HCT116 (cell line): ENCODE data around the gene SKIC3. TPM values are rescaled to one million over a fixed set of nuclear protein-coding genes. Genes with fewer than 3 reads are reported as not detected.

Source experiments
- ATAC-seq: fragments of 200-7000 bp; cut with Tn5 transposase; 2 replicates; pipeline ENCODE4 v1.9.1; 2020; ENCODE audit warnings: mild to moderate bottlenecking, moderate library complexity
- BruUV-seq: library from RNA; stranded (reverse); fragments of 400-500 nt; replicated peaks from 2 replicates; lab custom pipeline; 2021; lab: Mats Ljungman, UMichigan
- CTCF ChIA-PET: fragments of 300-600 bp; sonication (Branson Sonifier 250); formaldehyde crosslinking; loops from one replicate; lab custom pipeline; 2021; ENCODE audit warnings: antibody characterized with exemption; lab: Charles Lee
- POLR2A ChIA-PET: fragments of 300-600, 350-600 bp; sonication (Branson Sonifier 250); formaldehyde crosslinking; loops from one replicate; lab custom pipeline; 2021; ENCODE audit warnings: antibody characterized with exemption; lab: Charles Lee
- RAD21 ChIA-PET, 2 experiments: fragments of 300-600 bp; sonication (Branson Sonifier 250); formaldehyde crosslinking; loops; one replicate each; lab custom pipeline; 2023; ENCODE audit warnings: low total read pairs in 2 of 2; ENCODE audit not compliant: uncharacterized antibody in 2 of 2, unreplicated experiment in 2 of 2, low non-redundant PET in 1 of 2; lab: Charles Lee
- DNase-seq: peaks from one replicate; pipeline ENCODE4 v3.0.0-alpha.2; 2010; ENCODE audit warnings: low read depth, low spot score
- H2AFZ ChIP-seq: fragments of 200-600 bp; shearing (Covaris generic), sonication (generic); 2 replicates; pipeline ENCODE4 v1.6.1; 2017; ENCODE audit warnings: low read depth, mixed run types, mixed read lengths, antibody characterized with exemption, low read length; ENCODE audit not compliant: poor library complexity, severe bottlenecking
- H3K27ac ChIP-seq: 2 replicates; pipeline ENCODE4 v1.5.1; 2012; ENCODE audit warnings: low read depth, low read length
- H3K27me3 ChIP-seq: fragments of 200-600 bp; sonication (generic); 2 replicates; pipeline ENCODE4 v1.6.1; 2016; ENCODE audit warnings: mixed run types, low read length, mixed read lengths; ENCODE audit not compliant: insufficient read depth
- H3K36me3 ChIP-seq, 2 experiments: fragments of 200-500 bp in 1 of 2; fragments of 200-600 bp in 1 of 2; sonication (Bioruptor generic) in 1 of 2; sonication (generic) in 1 of 2; 2 replicates each; pipeline versions ENCODE4 v1.5.1 to v1.6.1; 2014 to 2016; ENCODE audit warnings: low read length in 2 of 2, inconsistent platforms in 1 of 2, mixed read lengths in 1 of 2, mixed run types in 1 of 2; ENCODE audit not compliant: insufficient read depth in 2 of 2, control insufficient read depth in 1 of 2
- H3K4me1 ChIP-seq, 2 experiments: fragments of 200-600 bp in 1 of 2; sonication (generic) in 1 of 2; 2 replicates each; pipeline versions ENCODE4 v1.5.1 to v1.6.1; 2012 to 2017; ENCODE audit warnings: low read length in 2 of 2, inconsistent platforms in 1 of 2, mild to moderate bottlenecking in 1 of 2, mixed read lengths in 1 of 2, mixed run types in 1 of 2, moderate library complexity in 1 of 2; ENCODE audit not compliant: insufficient read depth in 2 of 2, control insufficient read depth in 1 of 2
- H3K4me2 ChIP-seq: fragments of 200-600 bp; sonication (generic); 2 replicates; pipeline ENCODE4 v1.6.1; 2017; ENCODE audit warnings: mixed run types, low read length, mixed read lengths
- H3K4me3 ChIP-seq, 2 experiments: fragments of 200-600 bp in 1 of 2; sonication (generic) in 1 of 2; replicated peaks in 1 of 2; 2 replicates each; pipeline ENCODE4 v1.5.1; 2011 to 2016; ENCODE audit warnings: low read length in 2 of 2, control low read depth in 1 of 2, low read depth in 1 of 2, mild to moderate bottlenecking in 1 of 2, mixed read lengths in 1 of 2, mixed run types in 1 of 2
- H3K79me2 ChIP-seq: fragments of 200-600 bp; sonication (generic); 2 replicates; pipeline ENCODE4 v1.6.1; 2017; ENCODE audit warnings: mild to moderate bottlenecking, mixed run types, low read length, moderate library complexity, mixed read lengths; ENCODE audit not compliant: insufficient read depth
- H3K9ac ChIP-seq: fragments of 200-600 bp; sonication (generic); 2 replicates; pipeline ENCODE4 v1.6.1; 2016; ENCODE audit warnings: low read length, mixed read lengths
- H3K9me2 ChIP-seq: fragments of 200-600 bp; sonication (generic), shearing (Covaris generic); 2 replicates; pipeline ENCODE4 v1.6.1; 2017; ENCODE audit warnings: mixed run types, mild to moderate bottlenecking, moderate library complexity; ENCODE audit not compliant: insufficient read depth
- H3K9me3 ChIP-seq, 2 experiments: fragments of 200-500 bp in 1 of 2; fragments of 200-600 bp in 1 of 2; sonication (Bioruptor generic) in 1 of 2; sonication (generic) in 1 of 2; 2 replicates each; pipeline ENCODE4 v1.6.1; 2014 to 2017; ENCODE audit warnings: low read length in 2 of 2, mixed read lengths in 2 of 2, inconsistent platforms in 1 of 2, low read depth in 1 of 2, mild to moderate bottlenecking in 1 of 2, mixed run types in 1 of 2, moderate library complexity in 1 of 2; ENCODE audit not compliant: control insufficient read depth in 1 of 2, insufficient read depth in 1 of 2
- H4K20me1 ChIP-seq: fragments of 200-600 bp; sonication (generic), shearing (Covaris generic); 2 replicates; pipeline ENCODE4 v1.6.1; 2017; ENCODE audit warnings: mixed run types, mild to moderate bottlenecking, moderate library complexity; ENCODE audit not compliant: insufficient read depth
- CBX3 ChIP-seq: IDR thresholded peaks from 2 replicates; pipeline ENCODE4 v1.6.1; 2012; ENCODE audit warnings: low read depth
- CEBPB ChIP-seq: IDR thresholded peaks from 2 replicates; pipeline ENCODE4 v1.6.1; 2012; ENCODE audit warnings: low read depth
- EZH2 ChIP-seq: fragments of 200-600 bp; sonication (generic); IDR thresholded peaks from 2 replicates; pipeline ENCODE4 v1.6.1; 2017; ENCODE audit warnings: antibody characterized with exemption, mixed run types
- FOSL1 ChIP-seq: IDR thresholded peaks from 2 replicates; pipeline ENCODE4 v1.6.1; 2012; ENCODE audit warnings: low read depth
- MAX ChIP-seq: IDR thresholded peaks from 2 replicates; pipeline ENCODE4 v1.6.1; 2012
- POLR2A ChIP-seq: IDR thresholded peaks from 2 replicates; pipeline ENCODE4 v1.7.0; 2011; ENCODE audit warnings: borderline replicate concordance; ENCODE audit not compliant: insufficient read depth, insufficient read length; ENCODE audit errors: extremely low read depth
- RAD21 ChIP-seq: IDR thresholded peaks from 2 replicates; pipeline ENCODE4 v1.6.1; 2012; ENCODE audit warnings: low read depth, mild to moderate bottlenecking
- REST ChIP-seq: IDR thresholded peaks from 2 replicates; pipeline ENCODE4 v1.6.1; 2012; ENCODE audit warnings: low read depth
- SIN3A ChIP-seq: IDR thresholded peaks from 2 replicates; pipeline ENCODE4 v1.6.1; 2012; ENCODE audit warnings: low read depth
- YY1 ChIP-seq: IDR thresholded peaks from 2 replicates; pipeline ENCODE4 v1.6.1; 2011; ENCODE audit warnings: low read length, low read depth, moderate library complexity, mild to moderate bottlenecking; ENCODE audit not compliant: insufficient replicate concordance; ENCODE audit errors: extremely low read depth
- ZFX ChIP-seq: fragments of 450-650 bp; IDR thresholded peaks from 2 replicates; pipeline ENCODE4 v1.6.1; 2017
- intact Hi-C: fragments of 100-400 bp; cut with micrococcal nuclease; formaldehyde crosslinking; loops from 2 replicates; pipeline ENCODE4 v1.10.0; 2022
- total RNA-seq: library from RNA; stranded (reverse); gene quantifications from one replicate; pipeline ENCODE4 v1.2.1, GENCODE V29; 2021; ENCODE audit not compliant: unreplicated experiment
- TF ChIP-seq, protein P1 (sequence below): IDR thresholded peaks from 2 replicates; pipeline ENCODE4 v1.6.1; 2012
- TF ChIP-seq, protein P2 (sequence below), 3 experiments: fragments of 200-600 bp in 1 of 3; sonication (generic) in 1 of 3; IDR thresholded peaks in 2 of 3; conservative IDR thresholded peaks in 1 of 3; 2 replicates each; pipeline ENCODE4 v1.5.1; 2012 to 2017; ENCODE audit warnings: low read depth in 2 of 3, low read length in 2 of 3, antibody characterized with exemption in 1 of 3, borderline replicate concordance in 1 of 3, control low read depth in 1 of 3, mild to moderate bottlenecking in 1 of 3, mixed read lengths in 1 of 3, mixed run types in 1 of 3, moderate library complexity in 1 of 3; ENCODE audit not compliant: insufficient read depth in 1 of 3
- TF ChIP-seq, protein P3 (sequence below): IDR thresholded peaks from 2 replicates; pipeline ENCODE4 v1.6.1; 2011; ENCODE audit warnings: mild to moderate bottlenecking, low read length, moderate library complexity; ENCODE audit not compliant: insufficient replicate concordance; ENCODE audit errors: extremely low read depth

Gene SKIC3
- total RNA-seq, 1 experiment from 2014 or later = 35.1 TPM

- TF ChIP-seq, protein P1, sequence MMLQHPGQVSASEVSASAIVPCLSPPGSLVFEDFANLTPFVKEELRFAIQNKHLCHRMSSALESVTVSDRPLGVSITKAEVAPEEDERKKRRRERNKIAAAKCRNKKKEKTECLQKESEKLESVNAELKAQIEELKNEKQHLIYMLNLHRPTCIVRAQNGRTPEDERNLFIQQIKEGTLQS = no peak
- TF ChIP-seq YY1 (no peak), ZFX (no peak), POLR2A (no peak), RAD21 (no peak), SIN3A (no peak), FOSL1 (no peak), CBX3 (no peak), CEBPB (no peak), REST (no peak), MAX (no peak), EZH2 (no peak)
- TF ChIP-seq, protein P2, sequence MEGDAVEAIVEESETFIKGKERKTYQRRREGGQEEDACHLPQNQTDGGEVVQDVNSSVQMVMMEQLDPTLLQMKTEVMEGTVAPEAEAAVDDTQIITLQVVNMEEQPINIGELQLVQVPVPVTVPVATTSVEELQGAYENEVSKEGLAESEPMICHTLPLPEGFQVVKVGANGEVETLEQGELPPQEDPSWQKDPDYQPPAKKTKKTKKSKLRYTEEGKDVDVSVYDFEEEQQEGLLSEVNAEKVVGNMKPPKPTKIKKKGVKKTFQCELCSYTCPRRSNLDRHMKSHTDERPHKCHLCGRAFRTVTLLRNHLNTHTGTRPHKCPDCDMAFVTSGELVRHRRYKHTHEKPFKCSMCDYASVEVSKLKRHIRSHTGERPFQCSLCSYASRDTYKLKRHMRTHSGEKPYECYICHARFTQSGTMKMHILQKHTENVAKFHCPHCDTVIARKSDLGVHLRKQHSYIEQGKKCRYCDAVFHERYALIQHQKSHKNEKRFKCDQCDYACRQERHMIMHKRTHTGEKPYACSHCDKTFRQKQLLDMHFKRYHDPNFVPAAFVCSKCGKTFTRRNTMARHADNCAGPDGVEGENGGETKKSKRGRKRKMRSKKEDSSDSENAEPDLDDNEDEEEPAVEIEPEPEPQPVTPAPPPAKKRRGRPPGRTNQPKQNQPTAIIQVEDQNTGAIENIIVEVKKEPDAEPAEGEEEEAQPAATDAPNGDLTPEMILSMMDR (IDR thresholded peaks at IDR 0.05 in 2 of 3, conservative IDR thresholded peaks at IDR 0.05 in 1 of 3; ENCODE audit: borderline replicate concordance in 1 of 3, insufficient read depth in 1 of 3, low read depth in 2 of 3, low read length in 2 of 3) = no peak
- TF ChIP-seq, protein P3, sequence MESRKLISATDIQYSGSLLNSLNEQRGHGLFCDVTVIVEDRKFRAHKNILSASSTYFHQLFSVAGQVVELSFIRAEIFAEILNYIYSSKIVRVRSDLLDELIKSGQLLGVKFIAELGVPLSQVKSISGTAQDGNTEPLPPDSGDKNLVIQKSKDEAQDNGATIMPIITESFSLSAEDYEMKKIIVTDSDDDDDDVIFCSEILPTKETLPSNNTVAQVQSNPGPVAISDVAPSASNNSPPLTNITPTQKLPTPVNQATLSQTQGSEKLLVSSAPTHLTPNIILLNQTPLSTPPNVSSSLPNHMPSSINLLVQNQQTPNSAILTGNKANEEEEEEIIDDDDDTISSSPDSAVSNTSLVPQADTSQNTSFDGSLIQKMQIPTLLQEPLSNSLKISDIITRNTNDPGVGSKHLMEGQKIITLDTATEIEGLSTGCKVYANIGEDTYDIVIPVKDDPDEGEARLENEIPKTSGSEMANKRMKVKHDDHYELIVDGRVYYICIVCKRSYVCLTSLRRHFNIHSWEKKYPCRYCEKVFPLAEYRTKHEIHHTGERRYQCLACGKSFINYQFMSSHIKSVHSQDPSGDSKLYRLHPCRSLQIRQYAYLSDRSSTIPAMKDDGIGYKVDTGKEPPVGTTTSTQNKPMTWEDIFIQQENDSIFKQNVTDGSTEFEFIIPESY = no peak
- Histone ChIP-seq H3K4me2 (no peak overlapping the region), H3K79me2 (no peaks in the 10 kb centered on the region), H3K4me1 (no peaks in the 10 kb centered on the region), H3K27ac (no peak overlapping the region), H3K4me3 (no peak overlapping the region), H3K9me2 (no peaks in the 10 kb centered on the region), H3K9ac (no peak overlapping the region), H3K27me3 (no peaks in the 10 kb centered on the region), H4K20me1 (no peaks in the 10 kb centered on the region), H3K9me3 (no peaks in the 10 kb centered on the region), H3K36me3 (peaks cover 10 to 11% of the 10 kb centered on the region in 2 experiments; a peak in 3 of 4 replicates), H2AFZ (no peak overlapping the region)
- ChIA-PET POLR2A (no interaction called here), CTCF (no interaction called here), RAD21 (no interaction called here)
- DNase-seq = no peak
- BruUV-seq = no TSS peak
- ATAC-seq = no peak
- intact Hi-C loops = no loop called here
Observed at GRCh38 chr5:95526871-95527270, 27.9 kb downstream of the SKIC3 start.
